ENCODE measurements around the gene RYR3.

RYR3 gene

DNA sequence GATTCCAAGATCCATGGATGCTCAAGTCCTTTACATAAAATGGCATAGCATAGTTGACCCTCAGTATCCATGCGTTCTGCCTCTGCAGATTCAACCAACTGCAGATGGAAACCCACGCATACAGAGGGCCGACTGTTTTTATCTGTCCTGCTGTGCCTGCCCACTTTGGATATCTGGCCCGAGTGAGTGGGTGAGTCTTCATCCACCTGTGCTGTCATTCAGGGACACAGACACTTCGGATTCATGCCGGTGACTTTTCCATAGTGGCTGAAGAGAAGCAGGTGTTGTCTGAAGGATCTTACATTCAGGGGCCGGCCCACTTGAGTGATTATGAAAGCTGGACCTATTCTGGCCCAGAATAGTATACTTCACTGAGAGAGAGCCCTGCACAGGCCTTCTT is 85.1 kb downstream of the RYR3 start:
- H3K4me3 ChIP-seq (ENCODE audit: low read depth, low read length) = no peak overlapping the region
- no peak for TF ChIP-seq CTCF (IDR thresholded peaks at IDR 0.05; ENCODE audit: borderline replicate concordance, insufficient read depth, low read depth, low read length)

DNA sequence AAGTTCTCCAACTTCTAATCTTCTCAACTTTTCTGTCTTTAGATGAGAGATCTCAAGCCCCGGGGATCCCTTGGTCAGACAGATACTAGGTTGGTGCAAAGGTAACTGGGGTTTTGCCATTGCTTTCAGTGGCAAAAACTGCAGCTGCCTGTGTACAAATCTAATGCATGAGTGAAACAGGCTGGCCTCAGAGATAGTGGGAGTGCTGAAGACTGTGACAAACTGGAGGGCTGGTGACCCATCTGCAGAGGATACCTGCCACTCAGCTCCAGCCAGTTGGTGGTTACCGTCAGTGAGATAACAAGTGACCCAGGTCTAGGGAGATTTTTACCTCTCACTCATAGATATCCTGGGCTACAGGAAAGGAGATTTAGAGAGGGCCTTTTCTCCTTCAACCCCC is 85.7 kb downstream of the RYR3 start:
- no peak for TF ChIP-seq CTCF (IDR thresholded peaks at IDR 0.05; ENCODE audit: borderline replicate concordance, insufficient read depth, low read depth, low read length)
- no peak overlapping the region for H3K4me3 ChIP-seq (ENCODE audit: low read depth, low read length)

GRCh38 chr15:33398555-33398954 is 87.8 kb downstream of the RYR3 start:
- no peak for TF ChIP-seq CTCF (IDR thresholded peaks at IDR 0.05; ENCODE audit: borderline replicate concordance, insufficient read depth, low read depth, low read length)
- H3K4me3 ChIP-seq (ENCODE audit: low read depth, low read length) = no peak overlapping the region

GRCh38 chr15:33400941-33401340 is 90.2 kb downstream of the RYR3 start:
- no peak for TF ChIP-seq CTCF (IDR thresholded peaks at IDR 0.05; ENCODE audit: borderline replicate concordance, insufficient read depth, low read depth, low read length)
- H3K4me3 ChIP-seq (ENCODE audit: low read depth, low read length) = no peak overlapping the region

DNA sequence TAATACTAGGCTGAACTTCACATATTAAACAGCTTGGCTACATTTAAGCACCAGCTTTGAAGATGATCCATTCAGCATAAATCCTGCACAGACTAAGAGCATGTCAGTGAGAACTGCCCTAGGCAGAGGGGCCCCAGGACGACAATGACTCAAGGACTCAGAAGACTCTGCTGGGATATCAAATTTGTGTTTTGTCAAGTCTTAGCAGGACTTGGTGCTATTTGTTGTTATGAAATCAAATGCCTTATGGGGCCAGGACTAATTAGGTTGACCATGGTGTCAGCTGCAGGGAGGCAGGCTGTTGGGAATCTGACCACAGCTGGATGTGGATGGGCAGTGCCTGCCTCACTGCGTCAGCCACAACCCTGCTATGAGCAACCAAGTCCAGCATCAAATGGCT is 91.8 kb downstream of the RYR3 start:
- H3K4me3 ChIP-seq (ENCODE audit: low read depth, low read length) = no peak overlapping the region
- no peak for TF ChIP-seq CTCF (IDR thresholded peaks at IDR 0.05; ENCODE audit: borderline replicate concordance, insufficient read depth, low read depth, low read length)

GRCh38 chr15:33405096-33405495 is 94.3 kb downstream of the RYR3 start:
- TF ChIP-seq CTCF (IDR thresholded peaks at IDR 0.05; ENCODE audit: borderline replicate concordance, insufficient read depth, low read depth, low read length) = no peak
- H3K4me3 ChIP-seq (ENCODE audit: low read depth, low read length) = no peak overlapping the region

DNA sequence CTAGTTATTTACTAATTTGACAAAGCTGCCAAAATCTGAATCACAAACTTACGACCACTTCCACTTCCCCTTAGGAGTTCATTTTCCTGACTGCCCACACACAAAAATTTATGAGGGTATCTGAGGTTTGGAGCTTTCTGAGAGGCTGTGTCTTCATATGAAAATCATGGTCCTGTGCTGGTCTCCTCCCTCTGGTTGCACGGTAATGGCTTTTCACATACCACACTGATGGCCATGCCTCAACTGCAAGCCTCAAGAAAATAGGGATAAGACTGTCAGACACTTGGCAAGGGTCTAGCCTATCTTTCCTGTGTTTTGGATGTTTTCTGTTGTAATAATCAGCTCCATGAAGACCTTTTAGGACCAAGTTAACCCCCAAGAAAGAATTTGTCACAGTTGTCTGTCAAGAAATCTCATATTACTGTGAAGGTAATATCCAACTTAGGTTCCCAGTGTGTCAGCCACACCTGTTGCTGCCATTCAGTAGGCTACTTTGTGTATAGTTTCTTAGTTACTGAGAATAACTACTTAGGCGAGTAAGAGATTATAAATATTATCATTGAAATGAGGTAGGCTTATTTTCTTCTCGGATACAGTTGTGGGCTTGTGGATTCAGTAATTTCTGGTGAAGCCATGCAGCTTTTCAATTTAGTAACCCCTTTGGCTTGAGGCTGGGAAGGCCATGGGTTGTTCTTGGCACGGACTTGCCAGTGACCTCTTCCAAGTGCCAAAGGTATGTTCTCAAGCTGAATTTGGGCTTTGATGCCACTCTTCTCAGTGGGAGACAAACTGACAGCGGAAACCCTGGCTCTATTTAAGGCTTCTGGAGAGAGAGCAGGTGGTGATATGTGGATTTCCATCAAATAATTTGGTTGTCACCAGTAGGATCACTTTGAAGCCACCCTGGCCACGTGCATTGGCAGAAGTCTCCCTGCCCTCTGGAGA is 101.1 kb downstream of the RYR3 start:
- no peak overlapping the region for H3K4me3 ChIP-seq (ENCODE audit: low read depth, low read length)
- TF ChIP-seq CTCF (IDR thresholded peaks at IDR 0.05; ENCODE audit: borderline replicate concordance, insufficient read depth, low read depth, low read length) = no peak
